Neuronal stem cell (in vitro differentiated cells): ENCODE data around the gene BHMT.
"Not testable (repeated sequence)": the region's sequence is repeated elsewhere in the genome, so short reads cannot be mapped to it uniquely, and the experiment has no call there.

Experiments used
- DNase-seq: peaks from one replicate; pipeline ENCODE4 v3.0.0-alpha.2; 2013; ENCODE audit warnings: low spot score
- H2AFZ ChIP-seq: one replicate; pipeline ENCODE4 v1.6.1; 2013; ENCODE audit warnings: mild to moderate bottlenecking, low read length, inconsistent platforms
- H2AK5ac ChIP-seq: 2 replicates; pipeline ENCODE4 v1.6.1; 2013; ENCODE audit warnings: low read depth, mild to moderate bottlenecking, inconsistent platforms, low read length, moderate library complexity, mixed read lengths
- H2BK120ac ChIP-seq: 2 replicates; pipeline ENCODE4 v1.6.1; 2013; ENCODE audit warnings: low read depth, mild to moderate bottlenecking, inconsistent platforms, low read length, moderate library complexity, mixed read lengths
- H2BK12ac ChIP-seq: one replicate; pipeline ENCODE4 v1.6.1; 2013; ENCODE audit warnings: low read length, inconsistent platforms
- H2BK15ac ChIP-seq: 2 replicates; pipeline ENCODE4 v1.6.1; 2013; ENCODE audit warnings: mild to moderate bottlenecking, low read length, inconsistent platforms, mixed read lengths
- H2BK5ac ChIP-seq: one replicate; pipeline ENCODE4 v1.6.1; 2013; ENCODE audit warnings: inconsistent platforms, mild to moderate bottlenecking, low read length, moderate library complexity
- H3K14ac ChIP-seq: one replicate; pipeline ENCODE4 v1.6.1; 2013; ENCODE audit warnings: low read length, inconsistent platforms
- H3K18ac ChIP-seq: 2 replicates; pipeline ENCODE4 v1.6.1; 2013; ENCODE audit warnings: low read length, inconsistent platforms
- H3K23ac ChIP-seq: 2 replicates; pipeline ENCODE4 v1.6.1; 2013; ENCODE audit warnings: low read depth, mild to moderate bottlenecking, mixed read lengths, low read length, inconsistent platforms; ENCODE audit not compliant: poor library complexity
- H3K27ac ChIP-seq: replicated peaks from 3 replicates; pipeline ENCODE4 v1.5.1; 2013; ENCODE audit warnings: low read length, inconsistent platforms
- H3K27me3 ChIP-seq, 3 experiments: 2 replicates each; pipeline ENCODE4 v1.6.1; 2013; ENCODE audit warnings: low read length in 3 of 3, mild to moderate bottlenecking in 2 of 3, inconsistent platforms in 1 of 3, low read depth in 1 of 3, mixed read lengths in 1 of 3, moderate library complexity in 1 of 3; ENCODE audit not compliant: control insufficient read depth in 3 of 3, insufficient read depth in 3 of 3
- H3K36me3 ChIP-seq, 2 donors: replicated peaks in 1 of 2; 2 replicates each; pipeline ENCODE4 v1.6.1; 2013; ENCODE audit warnings: low read length in 2 of 2; ENCODE audit not compliant: control insufficient read depth in 2 of 2, insufficient read depth in 2 of 2
- H3K4ac ChIP-seq: 2 replicates; pipeline ENCODE4 v1.6.1; 2013; ENCODE audit warnings: inconsistent platforms, mild to moderate bottlenecking, low read length, moderate library complexity
- H3K4me1 ChIP-seq, 2 donors: 1 replicate in 1 of 2; 2 replicates in 1 of 2; pipeline ENCODE4 v1.6.1; 2013; ENCODE audit warnings: low read length in 2 of 2, low read depth in 1 of 2; ENCODE audit not compliant: control insufficient read depth in 2 of 2, insufficient read depth in 1 of 2
- H3K4me2 ChIP-seq: one replicate; pipeline ENCODE4 v1.6.1; 2013; ENCODE audit warnings: mild to moderate bottlenecking, low read length, inconsistent platforms; ENCODE audit not compliant: insufficient read depth, poor library complexity, severe bottlenecking
- H3K4me3 ChIP-seq, 2 donors: 2 replicates each; pipeline ENCODE4 v1.5.1; 2013; ENCODE audit warnings: low read length in 2 of 2, mild to moderate bottlenecking in 2 of 2, inconsistent platforms in 1 of 2, moderate library complexity in 1 of 2
- H3K79me1 ChIP-seq: one replicate; pipeline ENCODE4 v1.6.1; 2013; ENCODE audit warnings: low read depth, mild to moderate bottlenecking, inconsistent platforms, low read length, moderate library complexity
- H3K9ac ChIP-seq: one replicate; pipeline ENCODE4 v1.6.1; 2013; ENCODE audit warnings: mild to moderate bottlenecking, low read depth, low read length, inconsistent platforms; ENCODE audit not compliant: poor library complexity
- H3K9me3 ChIP-seq, 2 donors: replicated peaks in 1 of 2; 2 replicates each; pipeline versions ENCODE3 to v1.6.1; 2013; ENCODE audit warnings: low read length in 2 of 2, mild to moderate bottlenecking in 2 of 2, inconsistent platforms in 1 of 2, low read depth in 1 of 2, mixed read lengths in 1 of 2, moderate library complexity in 1 of 2; ENCODE audit not compliant: control insufficient read depth in 2 of 2, insufficient read depth in 1 of 2
- H4K8ac ChIP-seq: one replicate; pipeline ENCODE4 v1.6.1; 2013; ENCODE audit warnings: low read depth, mild to moderate bottlenecking, inconsistent platforms, low read length, moderate library complexity
- H4K91ac ChIP-seq: one replicate; pipeline ENCODE4 v1.6.1; 2013; ENCODE audit warnings: low read length, low read depth, mild to moderate bottlenecking, inconsistent platforms; ENCODE audit not compliant: poor library complexity
- WGBS, 2 donors: extraction: QIAGEN DNeasy Blood & Tissue Kit; methylation state at CpG; one replicate each; pipeline ENCODE4 v1.1.7; 2013; ENCODE audit warnings: missing lambda C conversion rate in 2 of 2, mixed read lengths in 1 of 2; ENCODE audit not compliant: insufficient read length in 2 of 2, insufficient replicate concordance in 1 of 2; ENCODE audit errors: extremely low coverage in 2 of 2; 5-methylcytosine and 5-hydroxymethylcytosine counted together

The BHMT gene

DNA sequence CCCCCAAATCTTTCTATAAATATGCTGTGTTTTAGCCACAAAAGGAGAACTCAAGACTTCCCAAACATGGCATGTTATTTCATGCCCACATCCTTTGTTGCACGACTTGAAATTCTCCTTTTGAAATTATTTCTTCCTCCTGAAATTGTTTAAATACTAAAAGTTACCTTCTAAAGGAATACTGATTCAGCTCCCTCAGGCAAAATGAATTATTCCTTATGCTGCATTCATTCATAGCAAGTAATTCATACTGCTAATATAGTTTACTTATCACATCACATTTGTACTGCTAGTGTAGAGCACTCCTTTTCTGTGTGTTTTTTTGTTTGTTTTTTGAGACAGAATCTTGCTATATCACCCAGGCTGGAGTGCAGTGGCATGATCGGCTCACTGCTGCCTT is 45.7 kb downstream of the BHMT start:
- H2BK5ac ChIP-seq = no peak overlapping the region
- H3K4me1 ChIP-seq = peaks cover 0 to under 1% of the 10 kb centered on the region in 2 donors
- no peak overlapping the region for H3K14ac ChIP-seq
- DNase-seq = no peak
- H3K36me3 ChIP-seq = no peaks in the 10 kb centered on the region
- H3K79me1 ChIP-seq = peaks cover 4% of the 10 kb centered on the region
- no peak overlapping the region for H2AFZ ChIP-seq
- WGBS, 2 donors = no CpG with 5 or more reads among the region's 2 CpGs
- no peak overlapping the region for H3K18ac ChIP-seq
- peaks cover 0 to 3% (median 0%) of the 10 kb centered on the region in 3 experiments for H3K27me3 ChIP-seq
- H4K91ac ChIP-seq = no peak overlapping the region
- H4K8ac ChIP-seq = no peak overlapping the region
- no peak overlapping the region for H2BK12ac ChIP-seq
- no peak overlapping the region for H2AK5ac ChIP-seq
- no peak overlapping the region for H3K4me3 ChIP-seq
- H3K9ac ChIP-seq = no peak overlapping the region
- no peak overlapping the region for H3K4ac ChIP-seq
- H3K9me3 ChIP-seq = no peaks in the 10 kb centered on the region
- H3K27ac ChIP-seq = no peak overlapping the region
- H3K4me2 ChIP-seq = no peak overlapping the region
- no peak overlapping the region for H2BK15ac ChIP-seq
- H3K23ac ChIP-seq = no peak overlapping the region
- H2BK120ac ChIP-seq = no peak overlapping the region

DNA sequence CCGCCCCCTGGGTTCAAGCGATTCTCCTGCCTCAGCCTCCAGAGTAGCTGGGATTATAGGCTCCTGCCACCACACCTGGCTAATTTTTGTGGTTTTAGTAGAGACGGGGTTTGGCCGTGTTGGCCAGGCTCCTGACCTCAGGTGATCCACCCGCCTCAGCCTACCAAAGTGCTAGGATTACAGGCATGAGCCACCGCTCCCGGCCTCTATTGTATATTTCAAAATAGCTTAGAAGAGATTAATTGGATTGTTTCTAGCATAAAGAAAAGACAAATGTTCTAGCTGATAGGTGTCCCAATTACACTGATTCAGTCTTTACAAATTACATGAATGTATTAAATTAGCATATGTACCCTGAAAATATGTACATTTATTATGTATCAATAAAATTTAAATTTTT is 50.0 kb downstream of the BHMT start:
- not testable (repeated sequence) for H2BK5ac ChIP-seq, H2BK12ac ChIP-seq, H3K9ac ChIP-seq, H3K27me3 ChIP-seq, H2BK120ac ChIP-seq, H3K4me3 ChIP-seq, H4K8ac ChIP-seq, H3K4me2 ChIP-seq, H3K79me1 ChIP-seq, H3K9me3 ChIP-seq, H2AFZ ChIP-seq, H2BK15ac ChIP-seq, H3K4ac ChIP-seq, H3K36me3 ChIP-seq, H3K18ac ChIP-seq, DNase-seq, H4K91ac ChIP-seq, H3K27ac ChIP-seq, H3K14ac ChIP-seq, H3K23ac ChIP-seq, H3K4me1 ChIP-seq, H2AK5ac ChIP-seq
- WGBS, 2 donors = no CpG with 5 or more reads among the region's 7 CpGs

DNA sequence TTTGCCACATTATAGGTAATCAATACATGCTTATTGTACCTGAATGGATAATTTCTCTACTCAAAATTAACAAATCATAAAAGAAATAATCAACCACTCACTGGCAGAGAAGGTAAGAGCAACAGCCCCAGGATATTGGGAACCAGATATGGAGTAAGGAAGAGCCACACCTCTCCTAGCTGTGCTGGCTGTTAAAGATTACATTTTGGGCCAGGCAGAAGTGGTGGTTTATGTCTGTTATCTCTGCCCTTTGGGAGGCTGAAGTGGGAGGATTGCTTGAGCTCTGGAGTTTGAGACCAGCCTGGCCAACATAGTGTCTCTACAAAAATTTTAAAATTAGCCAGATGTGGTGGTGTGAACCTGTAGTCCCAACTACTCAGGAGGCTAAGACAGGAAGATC is 56.4 kb downstream of the BHMT start:
- H2BK5ac ChIP-seq = no peak overlapping the region
- H3K14ac ChIP-seq = no peak overlapping the region
- H3K9ac ChIP-seq = no peak overlapping the region
- H3K9me3 ChIP-seq = no peaks in the 10 kb centered on the region
- H2BK15ac ChIP-seq = no peak overlapping the region
- H2BK12ac ChIP-seq = no peak overlapping the region
- no peak overlapping the region for H3K4me2 ChIP-seq
- peaks cover 0 to 3% of the 10 kb centered on the region in 2 donors for H3K4me1 ChIP-seq
- no peak overlapping the region for H3K27ac ChIP-seq
- H2BK120ac ChIP-seq = no peak overlapping the region
- no peak overlapping the region for H2AFZ ChIP-seq
- H3K23ac ChIP-seq = no peak overlapping the region
- no peak overlapping the region for H4K8ac ChIP-seq
- H3K18ac ChIP-seq = no peak overlapping the region
- H4K91ac ChIP-seq = no peak overlapping the region
- no peaks in the 10 kb centered on the region for H3K79me1 ChIP-seq
- no peak overlapping the region for H3K4ac ChIP-seq
- H3K4me3 ChIP-seq = no peak overlapping the region
- no peak for DNase-seq
- H3K36me3 ChIP-seq = no peaks in the 10 kb centered on the region
- no peaks in the 10 kb centered on the region for H3K27me3 ChIP-seq
- no peak overlapping the region for H2AK5ac ChIP-seq

DNA sequence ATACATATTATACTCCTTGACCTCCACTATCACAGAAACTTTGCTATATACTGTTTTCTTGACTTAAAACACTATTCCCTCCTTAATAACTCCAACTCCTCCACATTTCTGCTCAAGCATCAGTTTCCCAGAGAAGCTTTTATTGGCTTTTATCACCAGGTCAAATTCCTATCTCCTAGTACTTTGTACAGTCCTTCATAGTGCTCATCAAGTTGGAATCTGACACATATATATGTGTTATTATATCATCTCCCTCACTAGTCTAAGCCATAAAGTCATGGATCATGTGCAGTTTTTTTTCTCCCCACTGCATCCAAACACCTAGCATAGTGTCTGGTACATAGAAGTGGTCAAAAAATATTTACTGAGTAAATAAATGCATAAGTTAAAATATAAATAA is 59.1 kb downstream of the BHMT start:
- no peak overlapping the region for H3K14ac ChIP-seq
- no peak overlapping the region for H2BK15ac ChIP-seq
- no peak overlapping the region for H3K4me3 ChIP-seq
- H4K91ac ChIP-seq = no peak overlapping the region
- peaks cover 0 to 3% of the 10 kb centered on the region in 2 donors for H3K4me1 ChIP-seq
- DNase-seq = no peak
- no peak overlapping the region for H2BK120ac ChIP-seq
- H2BK12ac ChIP-seq = no peak overlapping the region
- H3K27ac ChIP-seq = no peak overlapping the region
- no peak overlapping the region for H3K4ac ChIP-seq
- no peaks in the 10 kb centered on the region for H3K9me3 ChIP-seq
- no peak overlapping the region for H2BK5ac ChIP-seq
- H3K27me3 ChIP-seq = no peaks in the 10 kb centered on the region
- H3K4me2 ChIP-seq = no peak overlapping the region
- no peak overlapping the region for H3K9ac ChIP-seq
- H2AK5ac ChIP-seq = no peak overlapping the region
- no peak overlapping the region for H3K18ac ChIP-seq
- no peak overlapping the region for H2AFZ ChIP-seq
- H3K23ac ChIP-seq = no peak overlapping the region
- H3K36me3 ChIP-seq = no peaks in the 10 kb centered on the region
- H3K79me1 ChIP-seq = no peaks in the 10 kb centered on the region
- no peak overlapping the region for H4K8ac ChIP-seq
